HG03196 (cell line): ENCODE data around the gene DLG4.

ENCODE experiments used
- ATAC-seq: cut with Tn5 transposase; IDR thresholded peaks from one replicate; pipeline ENCODE4 v1.9.1; 2021; ENCODE audit not compliant: unreplicated experiment

Gene DLG4

DNA sequence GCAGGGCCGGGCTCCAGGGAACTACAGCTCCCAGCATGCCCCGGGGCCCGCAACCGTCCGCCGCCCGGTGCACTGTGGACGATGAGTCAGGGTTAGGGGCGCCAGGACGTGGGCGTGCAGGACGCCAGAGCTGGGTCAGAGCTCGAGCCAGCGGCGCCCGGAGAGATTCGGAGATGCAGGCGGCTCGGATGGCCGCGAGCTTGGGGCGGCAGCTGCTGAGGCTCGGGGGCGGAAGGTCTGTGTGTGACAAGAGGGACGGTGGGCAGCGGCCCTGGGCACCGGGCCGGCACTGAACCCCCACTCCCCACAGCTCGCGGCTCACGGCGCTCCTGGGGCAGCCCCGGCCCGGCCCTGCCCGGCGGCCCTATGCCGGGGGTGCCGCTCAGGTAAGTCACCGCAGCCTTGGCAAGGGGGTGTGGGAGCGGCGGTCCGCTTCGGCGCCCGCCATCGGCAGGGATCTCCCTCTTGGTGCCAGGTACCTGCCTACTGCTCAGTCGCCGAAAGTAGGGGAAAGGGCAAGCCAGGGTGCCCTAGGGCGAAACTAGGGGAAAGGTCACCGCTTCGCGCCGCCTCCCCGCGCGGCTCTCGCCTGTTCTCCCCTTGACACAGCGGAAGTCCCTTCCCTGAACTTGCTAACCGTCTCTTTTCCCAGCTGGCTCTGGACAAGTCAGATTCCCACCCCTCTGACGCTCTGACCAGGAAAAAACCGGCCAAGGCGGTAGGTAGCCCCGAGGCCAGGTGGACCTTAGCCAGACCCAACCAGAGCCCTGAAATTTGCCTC is at the start of gene DLG4, which contains the start of gene ACADVL:
Gene DLG4 (minus strand): TSS at position 25 of the 781 bp plus-strand sequence.
Gene ACADVL (plus strand): TSS at position 127 of the 781 bp plus-strand sequence. CDS start 47 bp downstream, at position 174.
- peak; percentile 44 for ATAC-seq

GRCh38 chr17:7266784-7267183 is 47.1 kb upstream of the DLG4 start:
- ATAC-seq, result no peak

GRCh38 chr17:7263801-7264078 is 44.1 kb upstream of the DLG4 start:
- no peak for ATAC-seq

DNA sequence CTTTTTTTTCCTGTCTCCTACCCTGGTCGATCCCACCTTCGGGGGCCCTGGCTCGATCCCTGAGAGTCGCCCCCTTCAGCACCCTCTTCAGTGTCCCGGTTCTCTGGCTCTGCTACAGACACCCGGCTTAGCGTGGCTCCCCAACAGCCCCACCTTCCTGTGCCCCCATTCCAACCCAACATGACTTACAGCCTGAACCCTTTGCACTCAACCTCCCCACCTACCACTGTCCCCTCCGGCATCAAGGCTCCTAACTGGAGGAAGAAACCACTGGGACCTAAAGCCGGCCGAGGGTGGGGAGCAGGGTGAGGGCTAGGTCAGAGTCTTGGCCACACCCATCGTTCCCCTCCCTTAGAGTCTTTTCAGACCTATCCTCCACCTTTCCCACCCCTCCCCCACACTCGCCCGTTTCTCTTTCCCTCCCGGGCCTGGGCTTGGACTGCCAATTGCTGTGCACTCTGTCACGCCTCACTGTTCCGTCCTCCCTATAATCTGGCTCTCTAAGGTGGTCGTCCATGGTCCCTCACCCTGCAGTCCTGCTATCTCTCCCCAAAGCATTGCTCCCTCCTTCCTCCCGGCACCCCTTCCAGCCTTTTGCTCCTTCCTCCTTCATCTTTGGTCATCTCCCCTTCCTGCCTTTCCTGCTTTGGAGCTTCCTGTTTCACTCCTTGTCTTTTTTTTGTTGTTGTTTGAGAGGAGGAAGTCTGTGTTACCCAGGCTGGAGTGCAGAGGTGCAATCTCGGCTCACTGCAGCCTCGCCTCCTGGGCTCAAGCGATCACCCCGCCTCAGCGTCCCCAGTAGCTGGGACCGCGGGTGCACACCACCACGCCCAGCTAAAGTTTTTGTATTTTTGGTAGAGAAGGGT is 43.5 kb upstream of the DLG4 start:
- no peak for ATAC-seq

DNA sequence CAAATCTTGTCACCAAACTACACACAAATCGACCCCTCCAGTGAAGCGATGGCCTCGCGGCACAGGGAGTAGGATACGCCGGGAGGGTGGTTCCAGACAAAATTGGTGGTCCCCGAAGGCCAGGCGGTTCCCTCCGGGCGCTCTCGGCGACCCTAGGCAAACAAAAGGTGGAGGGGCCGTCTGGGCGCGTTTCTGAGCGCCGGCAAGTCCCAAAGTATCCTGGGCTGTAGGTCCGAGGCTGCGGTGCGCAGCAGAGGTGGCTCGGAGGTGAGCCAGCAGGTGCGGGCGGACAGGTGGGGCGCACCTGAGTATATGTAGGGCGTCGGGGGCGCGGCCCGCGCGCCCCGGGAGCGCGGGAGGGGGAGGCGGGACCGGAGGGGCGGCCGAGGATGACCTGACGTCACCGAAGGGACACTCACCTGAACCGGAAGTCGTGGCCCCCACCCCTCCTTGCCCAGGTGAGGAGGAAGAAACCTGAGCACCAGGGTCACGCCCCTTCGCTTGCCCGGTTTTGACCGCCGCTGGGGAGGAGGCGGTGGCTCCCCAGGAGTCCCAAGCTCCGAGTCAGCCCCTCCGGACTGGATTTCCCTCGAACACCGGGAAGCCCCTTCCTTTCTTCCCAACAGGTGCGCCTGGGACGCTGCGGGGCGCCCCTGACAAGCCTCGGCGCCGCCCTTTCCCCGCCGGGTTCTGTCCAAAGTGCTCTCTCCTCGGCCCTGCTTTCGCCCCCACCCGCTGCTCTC is 42.7 kb upstream of the DLG4 start, which contains the start of gene CLDN7:
Gene CLDN7 (minus strand): TSS at position 287 of the 743 bp plus-strand sequence. CDS start 435 bp downstream, outside the sequence.
- ATAC-seq, result no peak

- ATAC-seq, result no peak
Observed at GRCh38 chr17:7261379-7262191, 41.9 kb upstream of the DLG4 start.

- ATAC-seq, result no peak
Observed at GRCh38 chr17:7260651-7261378, 41.2 kb upstream of the DLG4 start.

DNA sequence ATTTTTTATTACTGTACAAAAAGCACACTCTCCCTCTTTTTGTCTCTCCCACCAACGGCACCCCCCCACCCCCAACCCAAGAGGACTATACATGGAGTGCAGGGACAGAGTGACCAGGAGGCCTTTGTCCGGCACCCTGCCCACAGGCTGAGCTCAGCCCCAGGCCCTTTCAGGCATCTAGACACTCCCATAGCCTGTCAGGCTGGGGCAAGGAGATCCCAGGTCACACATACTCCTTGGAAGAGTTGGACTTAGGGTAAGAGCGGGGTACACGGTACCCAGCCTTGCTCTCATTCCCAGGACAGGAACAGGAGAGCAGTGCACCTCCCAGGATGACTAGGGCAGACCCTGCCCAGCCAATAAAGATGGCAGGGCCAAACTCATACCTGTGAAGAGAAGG is 40.5 kb upstream of the DLG4 start:
- ATAC-seq, result no peak

DNA sequence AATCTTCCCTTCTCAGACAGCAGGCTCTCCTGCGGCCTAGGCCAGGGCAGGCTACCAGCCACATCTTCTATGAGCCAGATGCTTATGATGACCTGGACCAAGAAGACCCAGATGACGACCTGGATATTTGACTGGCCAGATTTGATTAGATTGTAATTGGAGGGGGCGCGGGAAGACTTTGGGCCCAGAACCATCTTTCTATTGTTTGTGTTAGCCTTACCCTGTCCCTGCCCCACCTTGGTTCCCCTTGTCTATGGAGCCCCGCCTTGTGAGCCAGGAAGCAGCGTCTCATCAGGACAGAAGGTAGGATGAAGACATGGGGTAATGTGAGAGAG is 39.9 kb upstream of the DLG4 start:
- ATAC-seq, result no peak

DNA sequence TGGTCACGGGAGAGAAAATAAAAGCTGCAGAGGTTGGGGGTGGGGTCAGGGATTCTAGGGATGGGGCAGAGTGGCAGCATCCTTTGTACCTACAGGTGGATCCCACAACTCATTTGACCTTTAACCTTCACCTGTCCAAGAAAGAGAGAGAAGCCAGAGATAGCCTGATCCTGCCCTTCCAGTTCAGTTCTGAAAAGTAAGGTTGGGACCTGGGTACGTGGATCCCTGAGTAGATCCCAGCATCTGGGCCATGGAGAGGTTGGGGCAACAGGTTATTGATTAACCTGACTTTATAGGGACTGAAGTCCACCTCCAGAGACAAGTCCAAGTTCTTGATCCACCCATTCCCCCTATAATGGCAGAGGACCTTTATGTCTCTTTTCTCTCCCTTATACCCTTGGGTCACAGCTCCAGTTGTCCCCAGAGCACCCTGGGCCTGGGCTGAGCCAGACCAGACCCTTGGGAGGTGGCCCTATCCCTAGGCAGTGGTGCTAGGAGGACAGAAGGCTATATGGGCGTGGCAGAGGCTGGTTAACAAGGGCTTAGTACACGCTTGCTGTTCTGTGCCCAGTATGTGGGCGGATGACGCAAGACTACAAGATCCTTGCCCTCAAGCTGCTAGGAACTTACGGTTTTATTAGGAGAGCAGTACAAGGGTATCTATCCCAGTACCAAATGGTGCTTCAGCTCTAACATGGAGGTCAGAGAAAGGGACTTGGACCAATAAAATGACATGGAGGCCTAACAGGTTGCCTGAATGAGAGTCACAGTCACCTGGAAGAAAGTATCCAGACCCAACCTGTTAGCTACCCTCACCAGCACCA is 39.3 kb upstream of the DLG4 start:
- ATAC-seq, result no peak

DNA sequence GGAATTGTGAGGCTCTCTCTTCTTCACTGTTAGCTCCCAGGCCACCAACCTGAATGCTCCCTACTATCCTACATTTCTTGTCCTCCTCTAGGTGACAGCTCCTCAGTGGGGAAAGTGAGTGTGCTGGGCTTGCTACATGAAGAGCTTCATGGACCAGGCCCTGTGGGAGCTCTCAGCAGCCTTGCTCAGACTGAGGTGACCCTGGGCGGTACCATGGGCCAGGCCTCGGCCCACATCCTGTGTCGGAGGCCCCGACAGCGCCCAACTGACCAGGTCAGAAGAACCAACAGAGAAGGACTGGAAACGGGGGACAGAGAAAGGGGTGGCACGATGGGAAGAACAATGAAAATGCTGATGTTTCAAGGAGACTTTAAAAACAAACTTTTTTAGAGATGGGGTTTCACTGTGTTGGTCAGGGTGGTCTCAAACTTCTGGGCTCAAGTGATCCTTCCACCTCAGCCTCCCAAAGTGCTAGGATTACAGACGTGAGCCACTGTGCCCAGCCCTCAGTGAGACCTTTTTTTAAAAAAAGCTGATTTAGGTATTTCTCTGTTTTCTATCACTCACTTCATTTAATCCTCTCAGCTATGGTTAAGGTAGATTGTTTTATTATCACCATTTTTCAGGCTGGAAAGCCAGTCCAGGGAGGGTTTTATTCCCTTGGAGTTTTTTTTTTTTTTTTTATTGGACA is 37.3 kb upstream of the DLG4 start:
- ATAC-seq, result no peak

DNA sequence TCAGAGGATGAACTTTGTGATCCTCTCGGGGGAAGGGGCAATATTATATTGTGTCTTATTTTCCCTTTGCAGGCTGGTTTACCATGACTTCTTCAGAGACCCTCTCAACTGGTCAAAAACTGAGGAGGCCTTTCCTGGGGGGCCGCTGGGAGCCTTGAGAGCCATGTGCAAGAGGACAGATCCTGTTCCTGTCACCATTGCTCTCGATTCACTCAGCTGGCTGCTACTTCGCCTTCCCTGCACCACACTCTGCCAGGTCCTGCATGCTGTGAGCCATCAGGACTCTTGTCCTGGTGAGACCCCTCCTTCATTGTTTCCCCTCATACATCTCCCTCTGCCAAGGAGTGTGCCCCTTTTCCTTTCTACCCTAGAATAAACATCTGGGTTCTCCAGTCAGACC is 34.9 kb upstream of the DLG4 start:
- no peak for ATAC-seq

GRCh38 chr17:7253082-7253481 is 33.4 kb upstream of the DLG4 start:
- ATAC-seq, result no peak

DNA sequence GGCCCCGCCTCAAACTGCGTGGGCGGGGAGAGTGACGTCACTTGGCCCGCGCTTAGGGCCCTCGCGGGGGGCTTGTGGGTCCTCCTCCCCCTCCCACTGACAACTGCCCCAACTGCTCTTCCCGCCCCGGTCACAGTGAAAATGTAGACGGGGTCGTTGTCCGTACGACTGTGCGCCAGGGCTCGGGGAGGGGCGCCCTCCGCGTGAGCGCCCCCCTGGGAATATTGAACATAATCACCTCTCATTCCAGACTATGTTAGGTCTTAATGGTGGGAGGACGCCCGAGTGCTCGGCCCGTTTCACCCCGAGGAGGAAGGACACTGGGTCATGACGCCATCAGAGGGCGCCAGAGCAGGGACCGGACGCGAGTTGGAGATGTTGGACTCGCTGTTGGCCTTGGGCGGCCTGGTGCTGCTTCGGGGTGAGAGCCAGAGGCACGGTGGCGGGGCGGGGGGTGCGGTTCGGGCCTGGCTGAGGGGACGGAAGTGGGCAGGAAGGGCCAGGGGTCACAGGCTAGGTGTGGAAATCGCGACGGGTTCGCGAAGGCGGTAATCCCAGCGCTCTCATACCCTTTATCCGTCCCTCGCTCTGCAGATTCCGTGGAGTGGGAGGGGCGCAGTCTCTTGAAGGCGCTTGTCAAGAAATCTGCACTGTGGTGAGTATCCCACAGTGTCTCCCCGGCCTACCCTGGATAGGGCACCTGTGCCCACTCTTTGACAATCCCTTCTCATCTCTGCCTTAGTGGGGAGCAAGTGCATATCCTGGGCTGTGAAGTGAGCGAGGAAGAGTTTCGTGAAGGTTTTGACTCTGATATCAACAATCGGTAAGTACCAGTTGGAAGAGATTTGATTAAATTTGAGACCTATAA is 32.8 kb upstream of the DLG4 start, which contains the start of gene ELP5:
Gene ELP5 (plus strand): TSS at position 40 of the 868 bp plus-strand sequence. CDS start 336 bp downstream, at position 376.
- ATAC-seq, result peak; percentile 54

DNA sequence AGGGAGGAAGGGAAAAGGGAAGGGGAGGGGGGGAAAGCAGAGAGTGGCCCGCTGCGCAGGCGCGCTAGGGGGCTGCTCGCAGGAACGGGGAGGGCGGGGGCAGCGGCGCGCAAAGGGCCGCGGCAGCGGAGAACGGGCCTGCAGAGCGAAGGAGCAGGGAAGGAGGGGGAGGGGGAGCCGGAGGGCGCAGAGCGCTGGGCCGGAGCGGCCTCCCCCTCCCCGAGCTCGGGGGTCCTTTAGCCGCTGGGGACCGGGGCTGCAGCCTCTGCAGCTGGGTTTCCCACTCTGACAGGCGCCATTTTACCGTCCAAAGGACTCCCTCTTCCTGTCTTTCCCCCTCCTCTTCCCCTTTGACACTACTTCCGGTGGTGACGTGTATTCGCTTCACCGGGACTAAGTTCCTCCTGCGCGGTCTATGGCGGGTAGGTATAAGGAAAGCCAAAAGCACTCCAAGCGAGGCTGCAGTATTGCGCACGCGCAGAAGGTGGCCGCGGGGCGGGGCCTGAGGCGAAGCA is 32.1 kb upstream of the DLG4 start, which contains the start of gene CTDNEP1:
Gene CTDNEP1 (minus strand): TSS at position 74 of the 515 bp plus-strand sequence. CDS start 438 bp downstream, outside the sequence.
- ATAC-seq, result peak; percentile 85

- no peak for ATAC-seq
Observed at GRCh38 chr17:7250695-7251627, 31.3 kb upstream of the DLG4 start.
